ENCODE measurements around the gene PRR35. TPM values are rescaled to one million over a fixed set of nuclear protein-coding genes. Genes with fewer than 3 reads are reported as not detected.

PRR35 gene
- total and polyA plus RNA-seq, 2 of the 4 experiments (the other 2 are of a cell fraction): not detected

DNA sequence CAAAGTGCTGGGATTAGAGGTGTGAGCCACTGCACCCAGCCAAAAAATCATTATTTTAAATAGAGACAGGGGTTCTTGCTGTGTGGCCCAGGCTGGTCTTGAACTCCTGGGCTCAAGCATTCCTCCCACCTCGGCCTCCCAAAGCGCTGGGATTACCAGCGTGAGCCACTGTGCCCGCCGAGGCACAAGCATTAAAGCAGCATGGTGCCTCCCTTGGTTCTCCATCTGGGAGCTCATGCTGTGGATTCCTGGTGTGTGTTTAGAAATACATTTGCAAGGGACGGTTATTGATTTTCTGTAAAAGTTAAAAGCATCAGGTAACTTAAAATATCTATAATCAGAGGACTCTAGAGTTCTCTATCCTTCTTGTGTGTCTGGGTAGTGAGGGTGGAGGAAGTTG is 47.4 kb upstream of the PRR35 start:
- Histone ChIP-seq H2BK120ac (ENCODE audit: low read depth, low read length) (no peak overlapping the region), H4K91ac (ENCODE audit: insufficient read depth, low read depth, low read length) (no peak overlapping the region), H3K4ac (ENCODE audit: low read depth, low read length) (no peak overlapping the region), H2AK5ac (ENCODE audit: low read depth, low read length) (no peak overlapping the region), H3K27ac (ENCODE audit: insufficient read depth, low read length) (no peak overlapping the region), H4K8ac (ENCODE audit: low read depth in 2 of 2, low read length in 2 of 2) (no peak overlapping the region), H2AK9ac (replicated peaks; ENCODE audit: low read depth, low read length, poor library complexity) (no peak overlapping the region), H3K4me3 (ENCODE audit: insufficient read depth, low read depth, low read length) (no peak overlapping the region), H3K36me3 (ENCODE audit: control insufficient read depth, insufficient read depth, low read length) (peaks cover 33% of the 10 kb centered on the region), H3K9ac (ENCODE audit: low read depth, low read length) (no peak overlapping the region), H3K9me3 (ENCODE audit: control insufficient read depth, insufficient read depth, low read length) (no peaks in the 10 kb centered on the region), H4K20me1 (ENCODE audit: insufficient read depth, low read length) (no peaks in the 10 kb centered on the region), H3K27me3 (ENCODE audit: control insufficient read depth, insufficient read depth, low read length) (no peaks in the 10 kb centered on the region), H2BK20ac (ENCODE audit: low read depth, low read length) (no peak overlapping the region), H3K4me2 (ENCODE audit: low read depth, low read length) (no peak overlapping the region), H2BK15ac (ENCODE audit: low read depth, low read length) (no peak overlapping the region), H2BK5ac (ENCODE audit: low read depth, low read length, poor library complexity, severe bottlenecking) (no peak overlapping the region), H3K18ac (ENCODE audit: low read depth, low read length) (no peak overlapping the region), H3K9me1 (ENCODE audit: insufficient read depth, low read length) (0 out of 2 replicates have a peak, but pooled peaks cover 3% of the 10 kb centered on the region), H2AFZ (replicated peaks; ENCODE audit: low read length, poor library complexity) (no peak overlapping the region), H3K4me1 (ENCODE audit: control insufficient read depth, insufficient read depth, low read length) (no peaks in the 10 kb centered on the region), H3K79me1 (ENCODE audit: low read depth in 1 of 2, low read length in 2 of 2) (peaks cover 0 to 3% of the 10 kb centered on the region in 2 experiments; a peak in 1 of 4 replicates), H3K56ac (ENCODE audit: extremely low read depth, insufficient read depth, low read length) (no peak overlapping the region), H3K14ac (replicated peaks; ENCODE audit: low read depth, low read length) (no peak overlapping the region), H3K23ac (ENCODE audit: low read depth, low read length) (no peak overlapping the region), H4K5ac (ENCODE audit: low read depth, low read length) (no peak overlapping the region)
- intact Hi-C loops (cut with micrococcal nuclease): no loop called here
- TF ChIP-seq POLR2A (IDR thresholded peaks at IDR 0.05; ENCODE audit: low read depth, low read length) (no peak), FOS (IDR thresholded peaks at IDR 0.05; ENCODE audit: low read depth, low read length) (no peak), NFE2L2 (IDR thresholded peaks at IDR 0.05; ENCODE audit: low read depth, low read length) (no peak), RAD21 (IDR thresholded peaks at IDR 0.05; ENCODE audit: low read length) (no peak), USF2 (IDR thresholded peaks at IDR 0.05; ENCODE audit: low read depth, low read length) (no peak), MXI1 (IDR thresholded peaks at IDR 0.05; ENCODE audit: borderline replicate concordance, low read depth, low read length) (no peak), RCOR1 (IDR thresholded peaks at IDR 0.05; ENCODE audit: insufficient replicate concordance, low read length) (no peak), ELK1 (IDR thresholded peaks at IDR 0.05; ENCODE audit: borderline replicate concordance, low read depth, low read length) (no peak), BHLHE40 (IDR thresholded peaks at IDR 0.05; ENCODE audit: low read depth, low read length) (no peak), CTCF (conservative IDR thresholded peaks at IDR 0.05; ENCODE audit: low read depth, low read length) (no peak)
- dilution Hi-C loops (cut with HindIII; ENCODE audit: low sequenced_read_pairs, unreplicated experiment): no loop called here
- POLR2A ChIA-PET (ENCODE audit: unreplicated experiment): no interaction called here
- no CpG with 5 or more reads among the region's 6 CpGs for WGBS, 2 experiments (ENCODE audit: extremely low coverage in 2 of 2, insufficient read length in 1 of 2)
- DNase-seq (no peak), ATAC-seq (ENCODE audit: low read depth) (no peak)
- CTCF ChIA-PET: no interaction called here
- in situ Hi-C loops (cut with MboI; ENCODE audit: low sequenced_read_pairs): no loop called here
- no TSS peak for BruUV-seq (replicated peaks)
